Measurements from ENCODE around the gene PRADC1. TPM values are rescaled to one million over a fixed set of nuclear protein-coding genes. Genes with fewer than 3 reads are reported as not detected.

PRADC1 gene
- total RNA-seq, 2 experiments from 2014 or later = 19.0 to 19.1 TPM

GRCh38 chr2:73185965-73186364 is 47.1 kb downstream of the PRADC1 start:
- H3K36me3 Mint-ChIP-seq (ENCODE audit: low read depth) = no peaks in the 10 kb centered on the region
- ChIA-PET CTCF (interaction anchor here (1.3 kb wide), 1 partner anchor 9 kb away, joined by 7 read pairs; no protein-coding TSS in a partner anchor), POLR2A (no interaction called here)
- DNase-seq (no peak), ATAC-seq (no peak)
- H3K4me1 Mint-ChIP-seq (ENCODE audit: low read depth) = peaks cover 4% of the 10 kb centered on the region
- H3K27me3 Mint-ChIP-seq (ENCODE audit: low read depth) = peaks cover 29% of the 10 kb centered on the region
- H3K9me3 Mint-ChIP-seq (ENCODE audit: insufficient read depth) = no peaks in the 10 kb centered on the region
- H3K27ac Mint-ChIP-seq = no peak overlapping the region
- H3K4me3 Mint-ChIP-seq = no peak overlapping the region

Other genes with a start within 250 kb of the PRADC1 start
- gene SFXN5, start 161.5 kb downstream of the PRADC1 start, total RNA-seq = 10 to 100 TPM; 15.7 to 18.6 TPM
- 1 to 10 TPM; 1.4 to 1.7 TPM for gene RAB11FIP5, start 120.3 kb downstream of the PRADC1 start, total RNA-seq
- not detected for gene NOTO, start 30.7 kb downstream of the PRADC1 start, total RNA-seq
- 10 to 100 TPM; 16.6 to 21.3 TPM for gene SMYD5, start 19.0 kb downstream of the PRADC1 start, total RNA-seq
- gene CCT7, start 1.1 kb upstream of the PRADC1 start, total RNA-seq = 100 to 1,000 TPM; 347 to 362 TPM
- 10 to 100 TPM; 32.0 to 32.3 TPM for gene FBXO41, start 51.2 kb upstream of the PRADC1 start, total RNA-seq
- gene EGR4, start 60.3 kb upstream of the PRADC1 start, total RNA-seq = not detected
- 10 to 100 TPM; 19.9 to 21.3 TPM for gene ALMS1, start 152.6 kb upstream of the PRADC1 start, total RNA-seq

Data from activated CD8-positive, alpha-beta T cell treated with anti-CD3 and anti-CD28 coated beads, Interleukin-2, amount 10 ng/mL, durations not matched to agents 7 days and 5 days (primary cell).